SH-SY5Y (cell line): ENCODE measurements around the gene COPZ2.

Experiments
- GATA2 ChIP-seq: IDR thresholded peaks from 2 replicates; pipeline ENCODE4 v1.6.1; 2011; ENCODE audit warnings: mild to moderate bottlenecking, low read depth, low read length
- GATA3 ChIP-seq: IDR thresholded peaks from 2 replicates; pipeline ENCODE4 v1.6.1; 2011; ENCODE audit warnings: low read depth, mild to moderate bottlenecking, low read length, moderate library complexity

DNA sequence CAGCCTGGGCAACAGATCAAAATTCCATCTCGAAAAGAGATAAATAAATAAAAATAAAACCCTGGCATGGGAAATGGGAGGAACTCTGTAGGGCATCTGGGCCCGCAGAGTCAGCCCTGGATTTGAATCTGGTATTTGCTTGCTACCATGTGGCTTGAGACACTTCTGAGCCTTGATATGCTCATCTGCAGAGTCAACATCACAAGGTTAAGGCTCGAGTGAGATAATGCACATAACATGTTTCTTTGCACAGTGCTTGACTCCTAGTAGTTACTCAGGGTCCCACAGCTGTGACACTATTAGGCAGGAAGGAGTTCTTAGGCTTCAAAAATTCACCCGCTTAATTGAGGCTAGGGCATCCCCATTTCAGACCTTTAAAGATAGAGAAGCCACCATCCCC lies 45.4 kb downstream of the COPZ2 start:
- TF ChIP-seq GATA2 (no peak), GATA3 (no peak)
